ENCODE data around the gene GGT6. TPM values are rescaled to one million over a fixed set of nuclear protein-coding genes. Genes with fewer than 3 reads are reported as not detected.

The GGT6 gene
- polyA plus RNA-seq, 3 donors, result not detected

DNA sequence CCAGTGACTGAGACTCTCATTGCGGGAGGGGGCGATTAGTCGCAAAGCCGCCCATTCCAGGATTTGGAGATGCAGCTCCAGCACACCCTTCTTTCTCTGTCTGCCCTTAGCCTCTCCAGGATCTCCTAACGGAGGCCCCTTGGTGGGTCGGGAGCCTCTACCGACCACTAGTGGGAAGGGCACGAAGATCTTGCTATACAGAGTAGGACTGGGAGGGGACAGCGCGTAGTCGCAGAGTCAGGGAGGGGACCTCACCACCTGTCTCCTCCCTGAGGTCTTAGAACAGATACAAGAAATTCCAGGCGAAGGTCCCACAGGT is 23.4 kb upstream of the GGT6 start:
- Histone ChIP-seq H3K9ac (ENCODE audit: insufficient read depth, low read length, poor library complexity, severe bottlenecking) (no peak overlapping the region), H3K79me2 (ENCODE audit: insufficient read depth, low read length) (no peaks in the 10 kb centered on the region), H4K20me1 (ENCODE audit: insufficient read depth, low read length) (no peaks in the 10 kb centered on the region), H3K4me2 (replicated peaks; ENCODE audit: extremely low read depth, low read length, poor library complexity, severe bottlenecking) (peak overlapping the region; percentile 51), H3K4me1 (ENCODE audit: control insufficient read depth in 1 of 2, insufficient read depth in 2 of 2, low read length in 2 of 2) (peaks cover 5 to 10% of the 10 kb centered on the region in 2 donors), H2AFZ (ENCODE audit: insufficient read depth, low read depth, low read length, poor library complexity, severe bottlenecking) (no peak overlapping the region), H3K9me3 (replicated peaks in 1 of 2; ENCODE audit: control insufficient read depth in 1 of 2, insufficient read depth in 1 of 2, low read length in 2 of 2) (peaks cover 0 to 10% of the 10 kb centered on the region in 2 donors), H3K36me3 (replicated peaks in 1 of 2; ENCODE audit: control insufficient read depth in 1 of 2, insufficient read depth in 2 of 2, low read length in 2 of 2) (no peaks in the 10 kb centered on the region), H3K27me3 (ENCODE audit: control insufficient read depth in 2 of 2, insufficient read depth in 2 of 2, low read length in 2 of 2) (peaks cover 19 to 48% of the 10 kb centered on the region in 2 donors), H3K27ac (ENCODE audit: low read depth in 1 of 2, low read length in 2 of 2) (no peak overlapping the region), H3K4me3 (replicated peaks in 1 of 3; ENCODE audit: low read depth in 2 of 3, low read length in 3 of 3) (no peak overlapping the region)
- Mint-ChIP-seq H3K4me3 (peak overlapping the region; percentile 51 to 80), H3K27ac (no peak overlapping the region), H3K27me3 (ENCODE audit: low read depth in 3 of 3) (peaks cover 42 to 70% (median 60%) of the 10 kb centered on the region in 3 donors), H3K4me1 (peaks cover 3% of the 10 kb centered on the region), H3K9me3 (peaks cover 0 to 7% (median 3%) of the 10 kb centered on the region in 7 donors), H3K36me3 (peaks cover 0 to 1% of the 10 kb centered on the region in 2 donors)
- 13% methylated on average over 6 of the region's 12 CpGs for WGBS (ENCODE audit: insufficient coverage)
- TF ChIP-seq, protein P1, sequence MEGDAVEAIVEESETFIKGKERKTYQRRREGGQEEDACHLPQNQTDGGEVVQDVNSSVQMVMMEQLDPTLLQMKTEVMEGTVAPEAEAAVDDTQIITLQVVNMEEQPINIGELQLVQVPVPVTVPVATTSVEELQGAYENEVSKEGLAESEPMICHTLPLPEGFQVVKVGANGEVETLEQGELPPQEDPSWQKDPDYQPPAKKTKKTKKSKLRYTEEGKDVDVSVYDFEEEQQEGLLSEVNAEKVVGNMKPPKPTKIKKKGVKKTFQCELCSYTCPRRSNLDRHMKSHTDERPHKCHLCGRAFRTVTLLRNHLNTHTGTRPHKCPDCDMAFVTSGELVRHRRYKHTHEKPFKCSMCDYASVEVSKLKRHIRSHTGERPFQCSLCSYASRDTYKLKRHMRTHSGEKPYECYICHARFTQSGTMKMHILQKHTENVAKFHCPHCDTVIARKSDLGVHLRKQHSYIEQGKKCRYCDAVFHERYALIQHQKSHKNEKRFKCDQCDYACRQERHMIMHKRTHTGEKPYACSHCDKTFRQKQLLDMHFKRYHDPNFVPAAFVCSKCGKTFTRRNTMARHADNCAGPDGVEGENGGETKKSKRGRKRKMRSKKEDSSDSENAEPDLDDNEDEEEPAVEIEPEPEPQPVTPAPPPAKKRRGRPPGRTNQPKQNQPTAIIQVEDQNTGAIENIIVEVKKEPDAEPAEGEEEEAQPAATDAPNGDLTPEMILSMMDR (IDR thresholded peaks at IDR 0.05), result no peak
- intact Hi-C loops (cut with micrococcal nuclease), result no loop called here
- DNase-seq, result no peak

DNA sequence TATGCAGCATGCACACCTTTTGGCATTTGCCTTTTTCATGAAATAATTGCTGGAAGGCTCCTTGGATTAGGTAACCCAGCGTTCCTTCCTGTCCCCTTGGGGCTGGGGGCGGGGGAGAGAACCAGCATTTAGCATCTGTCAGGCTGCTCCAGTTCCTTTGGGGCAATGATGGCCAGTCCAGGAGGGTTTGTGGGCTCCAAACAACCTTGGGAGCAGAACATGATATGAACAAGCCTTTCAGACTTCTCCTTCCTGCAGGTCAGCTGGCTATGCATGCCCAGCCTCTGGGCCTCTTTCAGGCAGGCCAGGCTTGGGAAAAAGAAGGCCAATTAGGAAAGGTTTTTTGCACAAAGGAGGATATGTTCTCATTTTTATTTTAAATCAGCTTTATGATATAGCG is 22.8 kb upstream of the GGT6 start:
- Histone ChIP-seq H3K27me3 (ENCODE audit: control insufficient read depth in 2 of 2, insufficient read depth in 2 of 2, low read length in 2 of 2) (peaks cover 19 to 48% of the 10 kb centered on the region in 2 donors), H3K4me2 (replicated peaks; ENCODE audit: extremely low read depth, low read length, poor library complexity, severe bottlenecking) (no peak overlapping the region), H2AFZ (ENCODE audit: insufficient read depth, low read depth, low read length, poor library complexity, severe bottlenecking) (no peak overlapping the region), H3K9me3 (replicated peaks in 1 of 2; ENCODE audit: control insufficient read depth in 1 of 2, insufficient read depth in 1 of 2, low read length in 2 of 2) (peaks cover 0 to 10% of the 10 kb centered on the region in 2 donors), H3K4me3 (replicated peaks in 1 of 3; ENCODE audit: low read depth in 2 of 3, low read length in 3 of 3) (no peak overlapping the region), H3K79me2 (ENCODE audit: insufficient read depth, low read length) (no peaks in the 10 kb centered on the region), H4K20me1 (ENCODE audit: insufficient read depth, low read length) (no peaks in the 10 kb centered on the region), H3K4me1 (ENCODE audit: control insufficient read depth in 1 of 2, insufficient read depth in 2 of 2, low read length in 2 of 2) (peaks cover 5 to 10% of the 10 kb centered on the region in 2 donors), H3K9ac (ENCODE audit: insufficient read depth, low read length, poor library complexity, severe bottlenecking) (no peak overlapping the region), H3K27ac (ENCODE audit: low read depth in 1 of 2, low read length in 2 of 2) (no peak overlapping the region), H3K36me3 (replicated peaks in 1 of 2; ENCODE audit: control insufficient read depth in 1 of 2, insufficient read depth in 2 of 2, low read length in 2 of 2) (no peaks in the 10 kb centered on the region)
- Mint-ChIP-seq H3K4me3 (peak overlapping the region in 1 of 2 donors; percentile 21), H3K4me1 (peaks cover 3% of the 10 kb centered on the region), H3K27ac (no peak overlapping the region), H3K36me3 (peaks cover 0 to 1% of the 10 kb centered on the region in 2 donors), H3K27me3 (ENCODE audit: low read depth in 3 of 3) (peaks cover 42 to 68% (median 57%) of the 10 kb centered on the region in 3 donors), H3K9me3 (peaks cover 0 to 7% (median 3%) of the 10 kb centered on the region in 7 donors)
- 80% methylated on average over 2 of the region's 3 CpGs for WGBS (ENCODE audit: insufficient coverage)
- TF ChIP-seq, protein P1 (IDR thresholded peaks at IDR 0.05), result no peak
- DNase-seq, result no peak
- intact Hi-C loops (cut with micrococcal nuclease), result no loop called here

Data from CD14-positive monocyte (primary cell).